Trophoblast cell (in vitro differentiated cells and primary cell): ENCODE measurements around the gene MCRIP1.

ENCODE experiments used
- DNase-seq, 2 donors: peaks; one replicate each; pipeline ENCODE4 v3.0.0-alpha.2; 2016
- H2AFZ ChIP-seq: 2 replicates; pipeline ENCODE4 v1.6.1; 2013; ENCODE audit warnings: low read length, moderate library complexity, mild to moderate bottlenecking; ENCODE audit not compliant: insufficient read depth, poor library complexity
- H2AK5ac ChIP-seq: 2 replicates; pipeline ENCODE4 v1.6.1; 2013; ENCODE audit warnings: mild to moderate bottlenecking, low read length
- H2BK120ac ChIP-seq: 2 replicates; pipeline ENCODE4 v1.6.1; 2013; ENCODE audit warnings: low read length, mild to moderate bottlenecking, moderate library complexity; ENCODE audit not compliant: insufficient read depth, poor library complexity
- H2BK12ac ChIP-seq: 2 replicates; pipeline ENCODE4 v1.6.1; 2013; ENCODE audit warnings: mild to moderate bottlenecking, low read length, moderate library complexity
- H2BK5ac ChIP-seq: 2 replicates; pipeline ENCODE4 v1.6.1; 2013; ENCODE audit warnings: low read length, low read depth, moderate library complexity, mild to moderate bottlenecking; ENCODE audit not compliant: poor library complexity
- H3K14ac ChIP-seq: 2 replicates; pipeline ENCODE4 v1.6.1; 2013; ENCODE audit warnings: mild to moderate bottlenecking, low read length
- H3K18ac ChIP-seq: 2 replicates; pipeline ENCODE4 v1.6.1; 2013; ENCODE audit warnings: mild to moderate bottlenecking, low read length
- H3K23ac ChIP-seq: 2 replicates; pipeline ENCODE4 v1.6.1; 2013; ENCODE audit warnings: low read length
- H3K27ac ChIP-seq: 2 replicates; pipeline ENCODE4 v1.5.1; 2013; ENCODE audit warnings: low read depth, mild to moderate bottlenecking, inconsistent platforms, low read length, moderate library complexity
- H3K27me3 ChIP-seq: 2 replicates; pipeline ENCODE4 v1.6.1; 2013; ENCODE audit warnings: inconsistent platforms, mild to moderate bottlenecking, low read length, moderate library complexity; ENCODE audit not compliant: insufficient read depth
- H3K36me3 ChIP-seq, 2 experiments: 1 replicate in 1 of 2; 2 replicates in 1 of 2; pipeline ENCODE4 v1.6.1; 2013; ENCODE audit warnings: low read length in 2 of 2, mild to moderate bottlenecking in 2 of 2, moderate library complexity in 1 of 2; ENCODE audit not compliant: insufficient read depth in 2 of 2, control insufficient read depth in 1 of 2
- H3K4ac ChIP-seq: 2 replicates; pipeline ENCODE4 v1.6.1; 2013; ENCODE audit warnings: low read depth, mild to moderate bottlenecking, low read length, moderate library complexity
- H3K4me1 ChIP-seq, 2 experiments: 1 replicate in 1 of 2; 2 replicates in 1 of 2; pipeline ENCODE4 v1.6.1; 2013; ENCODE audit warnings: low read length in 2 of 2, mild to moderate bottlenecking in 2 of 2, moderate library complexity in 1 of 2; ENCODE audit not compliant: insufficient read depth in 2 of 2, control insufficient read depth in 1 of 2
- H3K4me2 ChIP-seq: 2 replicates; pipeline ENCODE4 v1.6.1; 2013; ENCODE audit warnings: inconsistent platforms, mild to moderate bottlenecking, low read length, moderate library complexity
- H3K4me3 ChIP-seq: 2 replicates; pipeline ENCODE4 v1.5.1; 2013; ENCODE audit warnings: mild to moderate bottlenecking, low read depth, low read length, inconsistent platforms
- H3K79me1 ChIP-seq: one replicate; pipeline ENCODE4 v1.6.1; 2013; ENCODE audit warnings: low read length
- H3K79me2 ChIP-seq: 2 replicates; pipeline ENCODE4 v1.6.1; 2013; ENCODE audit warnings: low read length, mild to moderate bottlenecking; ENCODE audit not compliant: control insufficient read depth, insufficient read depth, poor library complexity
- H3K9ac ChIP-seq: 2 replicates; pipeline ENCODE4 v1.6.1; 2013; ENCODE audit warnings: mild to moderate bottlenecking, low read length
- H3K9me3 ChIP-seq: 2 replicates; pipeline ENCODE4 v1.6.1; 2013; ENCODE audit warnings: low read depth, mild to moderate bottlenecking, control low read depth, inconsistent platforms, low read length; ENCODE audit not compliant: insufficient read depth
- H4K12ac ChIP-seq: 2 replicates; pipeline ENCODE4 v1.6.1; 2013; ENCODE audit warnings: low read depth, mild to moderate bottlenecking, low read length, moderate library complexity
- H4K8ac ChIP-seq: 2 replicates; pipeline ENCODE4 v1.6.1; 2013; ENCODE audit warnings: low read depth, mild to moderate bottlenecking, low read length, moderate library complexity
- H4K91ac ChIP-seq: one replicate; pipeline ENCODE4 v1.6.1; 2013; ENCODE audit warnings: low read depth, mild to moderate bottlenecking, low read length, moderate library complexity
- WGBS: extraction: QIAGEN DNeasy Blood & Tissue Kit; methylation state at CpG from one replicate; pipeline ENCODE4 v1.1.7; 2013; ENCODE audit warnings: missing lambda C conversion rate; ENCODE audit not compliant: insufficient read length, insufficient coverage; ENCODE audit errors: extremely low coverage; 5-methylcytosine and 5-hydroxymethylcytosine counted together

Gene MCRIP1

DNA sequence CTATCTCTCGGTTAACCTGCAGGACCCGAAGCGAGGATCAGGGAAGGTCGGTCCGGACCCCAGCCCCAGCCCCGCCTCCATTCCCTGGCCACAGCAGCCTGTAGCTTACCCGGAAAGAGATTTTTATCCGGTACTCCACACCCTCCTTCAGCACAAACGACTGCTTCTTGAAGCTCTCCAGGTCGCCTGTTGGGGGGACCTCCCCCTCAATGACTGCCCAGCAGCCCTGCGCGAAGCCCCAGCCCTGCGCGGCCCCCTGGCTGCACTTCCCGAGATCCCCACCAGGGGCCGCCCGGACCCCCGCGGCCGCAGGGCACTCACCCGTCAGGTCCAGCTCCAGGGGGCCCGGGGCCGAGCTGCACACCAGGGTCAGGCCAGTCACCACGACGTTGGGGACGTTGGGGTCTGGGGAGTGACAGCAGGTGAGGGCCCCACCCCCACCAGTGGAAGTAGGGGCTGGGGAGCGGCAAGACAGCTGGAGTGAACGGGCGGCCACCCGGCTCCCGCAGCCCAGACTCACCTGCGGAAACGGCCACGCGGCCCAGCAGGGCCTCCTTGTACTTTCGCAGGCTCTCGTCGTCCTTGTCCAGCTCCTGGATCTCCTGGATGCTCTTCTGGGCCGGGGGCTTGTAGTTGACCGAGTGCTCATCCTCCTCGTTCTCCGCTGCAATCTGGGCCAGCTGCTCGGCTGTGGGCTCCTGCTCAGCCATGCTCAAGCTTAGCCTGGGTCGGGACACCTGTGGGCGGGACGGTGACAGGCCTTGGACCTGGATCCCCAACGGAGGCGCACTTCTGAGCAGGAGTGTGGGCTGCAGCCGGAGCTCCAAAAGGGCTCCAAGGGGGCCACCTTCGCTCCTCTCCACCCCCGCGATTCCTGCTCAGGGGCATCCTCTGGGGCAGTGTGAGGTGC is 36.4 kb upstream of the MCRIP1 start:
- Histone ChIP-seq H2BK120ac (no peak overlapping the region), H4K8ac (peak overlapping the region; percentile 25), H3K23ac (no peak overlapping the region), H3K4me1 (peaks cover 31 to 40% of the 10 kb centered on the region in 2 experiments), H4K91ac (no peak overlapping the region), H2AFZ (no peak overlapping the region), H3K18ac (peak overlapping the region; percentile 53), H3K4me2 (peak overlapping the region; percentile 92), H3K4ac (peak overlapping the region; percentile 10), H3K14ac (peak overlapping the region; percentile 5), H3K79me1 (peaks cover 35% of the 10 kb centered on the region), H2AK5ac (no peak overlapping the region), H4K12ac (peak overlapping the region; percentile 5), H3K27me3 (no peaks in the 10 kb centered on the region), H2BK12ac (no peak overlapping the region), H3K9me3 (peaks cover 3% of the 10 kb centered on the region), H3K9ac (peak overlapping the region; percentile 99), H2BK5ac (peak overlapping the region; percentile 88), H3K4me3 (peak overlapping the region; percentile 91), H3K27ac (peak overlapping the region; percentile 82), H3K36me3 (peaks cover 39 to 40% of the 10 kb centered on the region in 2 experiments), H3K79me2 (peaks cover 23% of the 10 kb centered on the region)
- WGBS: no CpG with 5 or more reads among the region's 52 CpGs
- DNase-seq: peak in 1 of 2 donors; percentile 53

DNA sequence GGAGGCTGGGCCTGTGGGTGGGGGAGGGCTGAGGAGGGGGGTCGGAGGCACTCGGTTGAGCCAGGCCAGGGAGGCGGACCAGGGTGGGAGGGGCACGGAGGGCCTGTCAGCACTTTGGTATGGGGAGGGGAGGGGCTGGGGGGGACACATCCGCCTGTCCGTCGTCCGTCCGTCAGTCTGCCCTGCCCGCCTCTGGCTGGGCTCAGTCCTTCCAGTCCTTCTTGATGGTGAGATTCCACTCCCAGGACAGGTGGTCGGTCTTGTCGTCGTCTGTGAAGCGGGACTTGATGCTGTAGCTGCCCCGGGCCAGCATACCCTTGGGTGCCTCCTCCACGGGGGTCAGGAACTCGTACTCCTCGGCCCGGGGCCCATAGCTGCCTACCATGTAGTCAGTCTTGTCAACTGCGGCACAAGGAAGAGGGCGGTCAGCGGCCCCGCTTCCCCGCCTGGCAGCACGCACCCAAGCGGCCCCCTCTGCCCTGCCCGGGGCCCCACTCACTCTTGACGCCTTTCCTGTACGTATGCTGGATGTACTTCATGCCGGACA is 35.7 kb upstream of the MCRIP1 start:
- no CpG with 5 or more reads among the region's 30 CpGs for WGBS
- Histone ChIP-seq H3K4me3 (no peak overlapping the region), H3K36me3 (peaks cover 45 to 46% of the 10 kb centered on the region in 2 experiments)

DNA sequence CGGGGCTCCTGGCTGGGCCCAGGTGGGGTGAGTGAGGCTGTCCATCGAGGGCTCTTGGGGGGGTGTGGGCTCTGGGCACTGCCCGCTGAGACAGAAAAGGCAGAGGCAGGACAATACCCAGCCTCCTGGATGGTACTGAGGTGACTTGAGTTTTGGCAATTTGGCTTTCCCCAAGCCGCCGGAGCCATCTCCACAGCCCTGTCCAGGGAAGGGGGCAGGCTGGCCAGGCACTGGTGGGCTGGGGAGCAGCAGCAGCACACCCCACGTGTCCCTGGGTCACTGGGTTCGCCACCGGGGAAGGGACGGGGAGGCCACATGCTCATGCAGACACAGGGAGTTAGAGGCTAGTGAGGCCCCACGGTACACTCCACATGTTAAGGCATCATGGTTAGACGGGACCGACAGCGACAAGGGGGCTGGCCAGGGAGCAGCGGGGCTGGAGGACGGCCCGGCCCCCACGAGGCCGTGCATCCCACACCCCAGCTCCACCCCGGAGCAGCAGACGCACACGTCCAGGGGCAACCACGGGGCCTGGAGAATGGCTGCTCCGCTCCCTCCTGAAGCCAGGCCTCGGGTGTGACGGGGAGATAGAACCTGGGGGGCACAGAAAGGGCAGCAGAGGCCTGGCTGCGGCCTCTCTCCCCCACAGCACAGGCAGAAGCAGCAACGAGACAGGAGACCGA is 35.0 kb upstream of the MCRIP1 start:
- WGBS: no CpG with 5 or more reads among the region's 28 CpGs
- Histone ChIP-seq H4K8ac (peak overlapping the region; percentile 49), H2BK12ac (peak overlapping the region; percentile 61), H2AK5ac (peak overlapping the region; percentile 95), H2AFZ (no peak overlapping the region), H2BK5ac (peak overlapping the region; percentile 15), H2BK120ac (peak overlapping the region; percentile 62), H3K9me3 (peaks cover 3% of the 10 kb centered on the region), H4K91ac (peak overlapping the region; percentile 58), H3K4me2 (peak overlapping the region; percentile 9), H3K27me3 (no peaks in the 10 kb centered on the region), H3K4ac (peak overlapping the region; percentile 52), H3K36me3 (peaks cover 50 to 51% of the 10 kb centered on the region in 2 experiments), H3K9ac (peak overlapping the region; percentile 2), H3K27ac (peak overlapping the region; percentile 82), H3K4me3 (no peak overlapping the region), H3K14ac (peak overlapping the region; percentile 67), H3K79me1 (peaks cover 35% of the 10 kb centered on the region), H3K23ac (no peak overlapping the region), H3K79me2 (peaks cover 23% of the 10 kb centered on the region), H3K4me1 (peaks cover 31 to 40% of the 10 kb centered on the region in 2 experiments), H3K18ac (peak overlapping the region; percentile 83), H4K12ac (peak overlapping the region; percentile 71)
- no peak for DNase-seq

More for the DNA sequence above, 35.7 kb upstream of the MCRIP1 start:
- no peaks in the 10 kb centered on the region for H3K27me3 ChIP-seq
- peak overlapping the region; percentile 82 for H3K27ac ChIP-seq
- peak overlapping the region; percentile 5 for H3K14ac ChIP-seq
- H3K79me2 ChIP-seq: peaks cover 23% of the 10 kb centered on the region
- H2BK12ac ChIP-seq: no peak overlapping the region
- H3K9ac ChIP-seq: no peak overlapping the region
- peak overlapping the region; percentile 23 for H2BK120ac ChIP-seq
- peak overlapping the region; percentile 3 for H3K4ac ChIP-seq
- H2AK5ac ChIP-seq: peak overlapping the region; percentile 8
- DNase-seq: peak; percentile 58 to 72
- no peak overlapping the region for H3K23ac ChIP-seq
- H3K9me3 ChIP-seq: peaks cover 3% of the 10 kb centered on the region
- peaks cover 35% of the 10 kb centered on the region for H3K79me1 ChIP-seq
- peak overlapping the region; percentile 5 for H4K12ac ChIP-seq
- H2AFZ ChIP-seq: no peak overlapping the region
- H3K4me2 ChIP-seq: peak overlapping the region; percentile 92
- peak overlapping the region; percentile 31 for H3K18ac ChIP-seq
- peak overlapping the region; percentile 25 for H4K8ac ChIP-seq
- no peak overlapping the region for H4K91ac ChIP-seq
- peaks cover 31 to 40% of the 10 kb centered on the region in 2 experiments for H3K4me1 ChIP-seq
- peak overlapping the region; percentile 35 for H2BK5ac ChIP-seq
